ENCODE measurements around the gene MRGPRD.

MRGPRD gene

DNA sequence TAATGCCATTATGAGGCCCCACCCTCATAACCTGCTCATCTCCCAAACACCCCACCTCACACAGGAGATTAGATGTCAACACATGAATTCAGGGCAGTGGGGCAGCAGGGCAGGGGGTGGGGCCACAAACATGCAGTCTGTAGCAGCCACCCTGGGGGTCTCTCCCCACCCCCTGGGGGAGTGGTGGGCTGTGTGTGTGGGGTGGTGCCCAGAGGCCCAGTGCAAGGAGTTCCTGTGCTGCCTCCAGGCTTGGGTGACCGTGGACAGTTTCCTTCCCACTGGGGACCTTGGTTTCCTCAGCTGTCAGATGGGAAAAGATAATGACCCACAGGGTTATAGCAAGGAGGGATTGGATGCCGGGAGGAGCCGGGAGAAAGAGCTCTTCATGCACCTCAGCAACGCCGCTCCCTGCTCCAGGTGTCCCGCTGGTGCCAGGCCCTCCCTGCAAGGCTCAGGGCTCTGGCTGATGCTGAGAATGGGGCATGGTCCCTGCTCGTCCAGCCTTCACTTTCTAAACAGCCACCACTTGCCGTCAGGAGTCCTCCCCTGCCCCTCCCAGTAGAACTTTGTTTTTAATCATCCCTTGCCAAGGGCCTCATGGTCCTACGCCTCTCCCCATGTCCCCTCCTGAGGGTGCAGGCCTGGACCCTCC is 34.2 kb upstream of the MRGPRD start:
- Histone ChIP-seq H3K27ac (peak overlapping the region; percentile 92 to 97), H3K4me3 (no peak overlapping the region)
- TF ChIP-seq, protein P1, sequence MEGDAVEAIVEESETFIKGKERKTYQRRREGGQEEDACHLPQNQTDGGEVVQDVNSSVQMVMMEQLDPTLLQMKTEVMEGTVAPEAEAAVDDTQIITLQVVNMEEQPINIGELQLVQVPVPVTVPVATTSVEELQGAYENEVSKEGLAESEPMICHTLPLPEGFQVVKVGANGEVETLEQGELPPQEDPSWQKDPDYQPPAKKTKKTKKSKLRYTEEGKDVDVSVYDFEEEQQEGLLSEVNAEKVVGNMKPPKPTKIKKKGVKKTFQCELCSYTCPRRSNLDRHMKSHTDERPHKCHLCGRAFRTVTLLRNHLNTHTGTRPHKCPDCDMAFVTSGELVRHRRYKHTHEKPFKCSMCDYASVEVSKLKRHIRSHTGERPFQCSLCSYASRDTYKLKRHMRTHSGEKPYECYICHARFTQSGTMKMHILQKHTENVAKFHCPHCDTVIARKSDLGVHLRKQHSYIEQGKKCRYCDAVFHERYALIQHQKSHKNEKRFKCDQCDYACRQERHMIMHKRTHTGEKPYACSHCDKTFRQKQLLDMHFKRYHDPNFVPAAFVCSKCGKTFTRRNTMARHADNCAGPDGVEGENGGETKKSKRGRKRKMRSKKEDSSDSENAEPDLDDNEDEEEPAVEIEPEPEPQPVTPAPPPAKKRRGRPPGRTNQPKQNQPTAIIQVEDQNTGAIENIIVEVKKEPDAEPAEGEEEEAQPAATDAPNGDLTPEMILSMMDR (IDR thresholded peaks at IDR 0.05), result no peak
- DNase-seq (ENCODE audit: low spot score), result no peak

DNA sequence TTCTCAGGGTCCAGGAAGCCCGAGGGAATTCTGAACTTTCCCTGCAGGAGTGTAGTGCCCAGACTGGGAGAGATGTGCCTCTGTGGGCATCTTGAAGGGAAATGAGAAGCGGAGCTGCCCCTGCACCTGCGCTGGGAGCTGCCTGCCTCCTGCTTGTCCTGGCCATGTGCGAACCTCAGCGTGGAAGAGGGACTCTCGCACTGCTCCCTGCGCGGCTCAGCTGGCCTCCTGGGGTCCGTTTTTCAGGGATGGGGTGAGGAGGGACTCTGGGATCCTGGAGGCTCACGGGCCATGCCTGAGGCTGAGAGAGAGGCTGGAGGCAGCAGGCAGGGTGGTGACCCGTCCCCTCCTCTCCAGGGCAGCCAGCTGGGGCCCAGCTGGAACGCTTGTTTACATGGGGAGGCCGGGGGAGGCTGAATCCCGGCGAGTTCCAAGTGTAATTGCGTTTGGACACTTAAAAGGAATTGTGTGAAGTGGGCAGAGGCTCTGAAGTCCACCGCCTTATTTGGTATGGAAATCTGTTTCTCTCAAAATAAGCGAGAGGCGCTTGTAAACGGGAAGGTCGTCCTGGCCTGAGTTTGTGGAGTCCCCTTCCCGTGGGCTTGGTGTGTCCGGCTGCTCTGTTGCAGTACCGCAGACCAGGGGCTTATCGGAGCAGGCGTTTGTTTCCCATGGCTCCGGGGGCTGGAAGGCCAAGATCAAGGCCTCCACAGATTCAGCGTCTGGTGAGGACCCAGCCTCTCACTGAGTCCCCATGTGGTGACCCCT is 33.5 kb upstream of the MRGPRD start:
- TF ChIP-seq, protein P1 (IDR thresholded peaks at IDR 0.05), result no peak
- peak overlapping the region; percentile 92 to 97 for H3K27ac ChIP-seq
- DNase-seq (ENCODE audit: low spot score), result no peak

DNA sequence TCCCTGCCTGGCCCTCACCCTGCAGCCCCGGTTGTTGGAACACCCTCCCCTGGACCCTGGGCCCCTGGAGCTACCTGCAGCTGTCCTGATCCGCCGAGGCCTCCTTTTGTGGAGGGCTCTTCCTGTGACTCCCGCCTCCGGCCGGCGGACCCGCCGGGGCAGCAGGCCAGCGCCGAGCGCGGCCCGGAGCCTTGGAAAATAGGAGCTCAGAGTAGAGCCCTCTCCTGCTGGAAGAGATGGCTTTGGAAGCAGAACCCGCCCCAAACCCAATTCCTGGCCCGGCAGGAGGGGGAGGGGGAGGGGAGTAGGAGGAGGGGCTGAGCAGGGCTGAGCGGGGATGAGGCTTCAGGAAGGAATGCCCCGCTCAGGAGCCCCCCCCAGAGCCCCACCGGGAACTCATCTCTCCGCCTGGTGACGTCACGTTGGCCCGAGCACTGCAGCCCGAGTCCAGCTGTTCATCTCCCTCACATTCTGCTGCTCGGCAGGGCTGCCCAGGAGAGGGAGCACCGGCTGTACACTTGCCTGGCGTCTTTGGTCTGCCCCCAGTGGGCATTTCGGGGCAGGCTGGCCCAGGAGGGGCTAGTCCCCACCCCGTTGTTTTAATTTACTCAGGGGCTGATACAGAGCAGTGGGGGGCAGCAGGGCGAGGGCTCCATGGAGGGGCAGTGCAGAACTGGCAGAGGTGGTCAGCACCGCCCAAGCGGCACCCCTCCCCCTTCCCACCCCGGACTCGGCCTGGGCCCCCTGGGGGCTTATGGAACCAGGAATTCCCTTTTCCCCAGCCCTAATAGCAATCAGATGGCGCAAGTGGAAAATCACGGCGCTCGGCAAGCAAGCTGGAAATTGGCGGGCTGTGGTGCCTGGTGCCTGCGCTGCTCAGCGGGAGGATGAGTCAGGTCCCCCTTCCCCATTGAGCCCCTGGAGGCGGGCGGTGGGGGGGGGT is 32.5 kb upstream of the MRGPRD start, which contains the start of gene MRGPRF:
TSS of gene MRGPRF (minus strand) at position 238 of the 943 bp plus-strand sequence. CDS start 3,345 bp downstream, outside the sequence.
- peak within 1 kb of the TSS; percentile 92 to 97 for H3K27ac ChIP-seq
- TF ChIP-seq, protein P1 (IDR thresholded peaks at IDR 0.05), result peak; percentile 43
- H3K4me3 ChIP-seq, result peak within 1 kb of the TSS; percentile 82
- peak; percentile 98 for DNase-seq (ENCODE audit: low spot score)

More for the DNA sequence above, 33.5 kb upstream of the MRGPRD start:
- H3K4me3 ChIP-seq, result peak overlapping the region; percentile 82

DNA sequence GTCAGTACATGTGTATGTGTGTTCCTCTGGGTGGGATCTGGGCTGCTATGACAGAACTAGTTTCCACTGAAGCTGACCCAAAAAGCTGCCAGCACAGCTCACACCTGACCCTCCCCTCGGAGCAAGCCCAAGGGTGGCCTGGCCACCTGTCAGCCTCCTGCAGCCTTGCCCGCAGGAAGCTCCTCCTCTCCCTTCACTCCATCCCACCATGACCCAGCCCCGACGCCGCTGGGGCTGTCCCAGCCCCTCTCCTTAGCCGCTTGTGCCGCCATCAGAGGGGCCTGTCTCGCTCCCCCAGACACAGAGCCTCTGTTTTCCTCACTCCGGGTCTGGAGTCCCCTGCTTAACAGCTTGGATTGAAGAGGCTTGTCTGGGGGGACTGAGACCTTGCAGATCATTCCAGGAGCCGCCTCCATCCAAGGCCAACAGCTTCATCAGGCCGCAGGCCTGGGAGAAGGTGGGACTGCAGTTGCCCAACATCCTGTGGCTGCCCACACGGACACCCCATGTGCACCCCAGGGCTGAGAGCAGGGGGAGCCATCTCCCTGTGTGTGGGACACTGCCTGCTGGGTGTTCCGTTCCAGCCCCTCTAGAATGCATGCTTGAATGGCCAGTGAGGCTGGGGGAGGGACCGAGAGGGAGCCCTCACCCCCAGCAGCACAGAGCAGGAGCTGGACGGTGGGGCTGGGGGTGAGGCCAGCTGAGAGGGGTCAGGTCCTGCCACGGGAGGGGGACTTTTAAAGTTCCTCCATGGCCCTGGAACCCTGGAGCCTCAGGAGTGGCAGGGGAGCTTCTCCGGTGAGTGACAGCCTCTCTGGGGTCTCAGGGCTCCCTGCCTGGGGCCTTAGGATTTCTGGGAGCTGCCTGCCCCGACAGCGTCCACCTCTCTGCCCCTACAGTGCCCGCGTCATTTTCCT is 31.6 kb upstream of the MRGPRD start:
- DNase-seq (ENCODE audit: low spot score), result no peak
- Histone ChIP-seq H3K27ac (peak overlapping the region; percentile 92 to 97), H3K4me3 (peak overlapping the region; percentile 82)
- TF ChIP-seq, protein P1 (IDR thresholded peaks at IDR 0.05), result no peak

DNA sequence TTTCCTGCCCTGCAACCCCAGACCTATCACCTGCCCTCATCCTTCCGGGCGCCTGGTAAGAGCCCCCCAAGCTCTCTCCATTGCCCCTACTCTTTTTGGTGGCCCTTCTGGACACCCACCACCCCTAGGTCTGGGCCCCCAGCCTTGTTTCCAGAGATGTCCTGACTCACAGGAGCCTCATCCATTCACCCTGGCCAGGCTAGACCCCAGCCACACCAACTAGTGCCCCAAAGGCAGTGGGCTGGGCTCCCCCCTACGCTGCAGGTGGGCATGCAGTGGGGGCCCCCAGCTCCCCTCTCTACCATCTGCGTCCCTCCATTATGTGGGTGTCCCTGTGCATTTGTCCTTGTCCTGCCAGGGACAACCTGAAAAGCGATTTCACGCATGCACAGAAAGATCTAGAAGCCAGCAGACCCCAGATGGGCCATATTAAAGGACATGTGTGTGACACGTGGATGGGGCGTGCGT is 30.9 kb upstream of the MRGPRD start:
- DNase-seq (ENCODE audit: low spot score), result no peak
- peak overlapping the region; percentile 92 to 97 for H3K27ac ChIP-seq
- TF ChIP-seq, protein P1 (IDR thresholded peaks at IDR 0.05), result no peak
- H3K4me3 ChIP-seq, result peak overlapping the region; percentile 82

Measured in coronary artery (tissue), 2 donors.